Stimulated activated CD8-positive, alpha-beta memory T cell treated with anti-CD3 and anti-CD28 coated beads, Interleukin-15, amount 100 ng/mL, for 24 hours (primary cell): Measurements from ENCODE around the gene SGIP1.

Experiments used
- DNase-seq: peaks from one replicate; pipeline ENCODE4 v3.0.0-alpha.2; 2020; ENCODE audit warnings: low read depth

Gene SGIP1

GRCh38 chr1:66521721-66522365 is 12.1 kb upstream of the SGIP1 start:
- no peak for DNase-seq

DNA sequence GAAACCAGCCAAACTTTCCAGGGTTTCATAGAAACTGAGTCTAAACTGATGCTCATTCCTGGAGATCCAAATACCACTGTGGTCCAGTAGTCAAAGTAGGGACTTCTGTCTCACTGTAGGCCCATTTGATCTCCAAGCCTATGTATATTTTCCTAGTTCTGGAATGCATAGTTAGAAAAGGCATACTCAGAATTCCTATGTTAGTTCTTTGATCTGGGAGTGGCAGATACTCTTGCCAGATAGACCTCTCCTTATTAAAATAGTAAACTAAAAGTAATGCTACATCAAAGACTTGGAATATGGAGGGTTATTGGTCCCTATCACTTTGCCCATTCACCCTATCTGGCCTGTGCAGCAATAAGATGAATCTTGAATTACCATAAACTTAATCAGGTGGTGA is 10.4 kb upstream of the SGIP1 start:
- DNase-seq = no peak

DNA sequence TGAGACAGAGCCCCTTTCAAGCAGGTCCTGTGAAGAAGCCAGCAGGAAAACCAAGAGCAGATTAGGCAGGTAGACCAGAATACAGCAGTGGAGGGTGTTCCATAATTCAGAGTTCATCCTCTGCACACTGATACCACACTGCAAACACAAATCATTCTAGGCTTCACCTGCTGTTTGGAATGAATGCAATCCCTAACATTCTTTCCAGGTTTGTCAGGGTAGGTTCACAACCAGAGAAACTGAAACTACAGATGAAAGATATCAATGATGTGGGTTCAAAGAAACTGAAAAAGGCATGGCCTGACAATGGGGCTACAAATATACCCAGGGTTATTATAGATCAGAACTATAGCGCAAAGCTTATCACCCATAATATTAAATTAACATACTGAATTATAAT is 8.9 kb upstream of the SGIP1 start:
- no peak for DNase-seq

DNA sequence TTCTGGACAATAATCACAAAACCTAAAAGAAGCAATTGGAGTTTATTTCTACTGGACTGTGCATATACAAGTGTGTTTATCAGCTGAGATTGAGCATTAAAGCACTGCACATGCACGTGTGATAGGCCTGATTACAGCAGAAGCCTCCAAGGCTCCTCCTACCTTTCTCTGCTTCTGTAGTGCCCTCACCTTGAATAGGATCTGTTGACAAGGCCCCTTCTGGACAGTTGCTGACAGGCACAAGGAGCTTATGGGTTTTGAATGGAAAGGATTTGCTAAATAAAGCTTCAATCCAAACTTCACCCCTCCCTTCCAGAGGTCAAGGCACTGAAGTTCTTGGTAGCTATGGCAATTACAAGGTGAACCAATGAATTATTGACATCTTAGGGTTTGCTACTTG is 7.9 kb upstream of the SGIP1 start:
- DNase-seq = no peak

DNA sequence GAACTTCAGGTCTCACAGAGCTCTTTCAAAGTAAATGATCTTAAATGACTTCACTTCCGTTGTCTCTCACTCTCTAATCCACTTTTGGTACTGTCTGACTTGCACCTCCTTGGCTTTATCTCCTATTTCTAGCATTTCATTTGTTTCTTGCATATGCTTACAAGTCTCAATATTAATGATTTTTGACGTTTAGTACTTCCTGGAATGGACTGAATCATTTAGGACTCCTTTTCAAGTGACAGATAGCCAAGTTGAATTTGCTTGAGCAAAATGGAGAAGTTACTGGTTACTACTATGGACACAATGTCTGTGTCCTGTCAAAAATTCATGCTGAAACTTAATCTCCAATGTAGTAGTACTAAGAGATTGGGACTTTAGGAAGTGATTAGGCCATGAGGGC is 7.0 kb upstream of the SGIP1 start:
- no peak for DNase-seq

DNA sequence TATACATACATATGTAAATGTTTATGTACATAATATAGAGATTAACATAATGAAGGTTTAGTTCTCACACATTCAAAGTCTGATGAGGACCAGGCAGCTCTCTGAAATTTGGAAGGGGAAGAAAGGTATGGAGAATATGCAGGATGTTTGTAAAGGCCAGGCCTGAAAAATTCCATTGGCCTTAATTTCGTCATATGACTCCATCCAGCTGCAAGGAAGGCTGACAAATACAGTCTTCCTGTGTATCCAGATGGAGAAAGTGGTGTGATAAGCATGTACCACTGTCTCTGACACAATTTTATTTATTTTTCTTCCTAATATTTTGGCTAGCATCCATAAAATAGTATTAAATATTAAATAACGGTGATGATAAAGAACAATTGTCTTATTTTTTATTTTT is 6.3 kb upstream of the SGIP1 start:
- no peak for DNase-seq

DNA sequence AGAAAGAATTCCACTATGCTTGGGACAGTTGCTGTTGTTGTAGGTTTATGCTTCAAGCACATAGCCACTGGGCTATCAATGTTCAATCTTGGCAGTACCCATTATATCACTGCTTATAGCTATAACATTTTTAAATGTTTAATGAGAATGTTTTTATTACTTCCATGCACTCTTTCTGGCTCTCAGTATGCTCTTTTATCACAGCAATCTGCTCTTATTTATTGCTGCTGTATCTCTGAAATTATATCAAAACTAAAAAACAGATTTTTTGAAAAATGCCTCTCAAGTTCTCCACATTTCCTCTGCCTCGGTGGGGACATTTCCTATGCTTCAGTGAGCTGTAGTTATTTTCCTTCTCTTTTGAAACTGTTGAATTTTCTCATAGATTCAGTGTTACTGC is 5.4 kb upstream of the SGIP1 start:
- no peak for DNase-seq

- DNase-seq = no peak
Observed at GRCh38 chr1:66532214-66532613, 1.7 kb upstream of the SGIP1 start.

GRCh38 chr1:66532798-66533783 is 862 bp upstream of the SGIP1 start:
- DNase-seq = no peak

DNA sequence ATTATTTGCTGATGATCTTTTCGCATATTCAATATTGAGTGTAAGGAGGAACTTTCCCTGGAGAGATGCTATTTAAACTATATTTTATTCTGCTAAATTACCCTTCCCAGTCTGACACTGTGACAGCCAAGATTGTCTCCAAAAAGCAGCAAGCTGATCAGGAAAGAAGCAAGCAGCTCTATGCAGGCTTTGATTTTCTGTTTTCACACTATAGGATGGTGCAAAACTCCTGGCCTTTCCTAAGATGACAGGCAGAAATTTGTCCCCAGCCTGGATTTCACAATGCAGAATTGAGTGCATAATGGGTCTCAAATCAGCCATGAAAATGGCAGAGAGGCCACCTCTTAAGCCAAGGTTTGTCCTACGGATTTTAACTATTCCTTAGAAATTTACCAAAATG is 1.1 kb downstream of the SGIP1 start:
- DNase-seq = no peak

DNA sequence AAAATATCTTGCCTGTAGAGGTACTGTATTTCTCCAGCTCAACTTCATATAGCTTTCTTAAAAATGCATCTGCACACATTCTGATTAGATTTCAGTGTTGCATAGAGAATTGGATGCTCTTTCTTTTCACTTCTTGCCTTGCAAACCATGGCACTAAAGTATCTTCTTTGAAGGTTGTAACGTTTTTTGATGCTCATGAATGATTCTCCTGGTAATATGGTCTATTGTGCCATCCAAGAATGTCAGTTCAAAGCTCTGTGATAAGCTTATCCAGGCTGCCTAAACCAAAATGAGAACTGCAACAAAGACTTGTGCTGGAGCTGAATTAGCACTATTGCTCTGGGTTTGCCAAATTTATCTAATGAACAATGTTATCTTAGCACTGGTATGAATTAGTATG is 1.9 kb downstream of the SGIP1 start:
- DNase-seq = no peak

DNA sequence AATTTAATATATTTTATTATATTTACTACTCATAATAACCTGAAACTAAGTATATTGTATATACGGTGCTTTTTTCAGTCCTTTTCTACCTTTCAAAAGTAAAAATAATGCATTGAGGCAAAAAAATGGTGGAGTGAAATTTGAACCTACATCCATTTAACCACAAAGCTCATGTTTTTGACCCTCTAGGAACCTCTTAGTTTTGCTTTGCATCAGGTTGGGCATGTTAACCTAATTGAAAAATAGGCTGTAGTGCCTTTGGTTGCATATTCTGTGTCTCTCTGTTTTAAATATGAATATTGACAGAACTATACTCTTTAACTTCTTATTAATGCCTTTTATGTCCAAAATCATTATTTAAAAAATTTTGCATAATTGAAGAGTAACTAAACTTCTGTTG is 3.8 kb downstream of the SGIP1 start:
- no peak for DNase-seq

DNA sequence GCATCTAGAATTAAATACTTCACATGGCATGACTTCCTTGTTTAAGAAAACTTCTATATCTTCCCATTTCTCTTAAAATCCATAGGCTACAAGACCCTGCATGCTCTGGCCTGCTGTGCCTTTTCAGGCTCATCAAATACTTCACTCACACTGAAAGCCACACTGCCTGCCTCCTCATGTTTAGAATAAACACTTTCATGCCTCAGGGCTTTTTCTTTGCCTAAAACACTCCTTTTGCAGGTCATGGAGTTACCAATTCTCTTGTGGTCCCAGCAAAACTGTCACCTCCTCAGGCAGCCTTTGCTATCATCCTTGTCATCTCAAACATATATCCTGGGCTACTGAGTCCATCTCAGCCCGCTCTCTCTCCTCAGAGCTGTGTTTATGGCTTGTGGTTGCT is 5.5 kb downstream of the SGIP1 start:
- DNase-seq = no peak

DNA sequence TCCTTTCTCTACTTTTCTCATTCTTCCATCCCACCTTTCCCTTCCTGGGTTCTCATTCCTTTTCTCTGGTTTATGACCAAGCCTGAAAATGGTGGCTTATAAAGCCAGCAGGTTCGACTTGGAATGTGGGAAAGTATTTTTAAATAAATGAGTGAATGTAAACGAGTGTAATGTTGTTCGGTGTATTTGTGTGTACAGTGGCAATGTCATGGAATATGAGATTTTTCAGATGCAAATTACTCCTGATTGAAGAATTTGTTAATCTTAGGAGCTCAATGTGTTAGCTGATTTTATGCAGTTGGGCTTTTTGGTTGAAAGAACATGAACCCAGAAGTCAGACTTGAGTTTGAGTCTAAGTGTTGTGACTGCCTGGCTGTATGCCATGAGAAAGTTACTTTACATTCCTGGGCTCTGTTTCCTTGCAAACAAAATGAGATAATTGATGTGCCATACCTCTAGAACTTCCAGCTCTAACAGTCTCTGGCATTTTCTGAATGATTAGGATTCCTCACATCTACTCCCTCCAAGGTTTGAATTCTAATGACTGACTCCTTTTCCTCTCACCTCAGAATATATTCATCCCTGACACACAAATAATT is 6.6 kb downstream of the SGIP1 start:
- no peak for DNase-seq

DNA sequence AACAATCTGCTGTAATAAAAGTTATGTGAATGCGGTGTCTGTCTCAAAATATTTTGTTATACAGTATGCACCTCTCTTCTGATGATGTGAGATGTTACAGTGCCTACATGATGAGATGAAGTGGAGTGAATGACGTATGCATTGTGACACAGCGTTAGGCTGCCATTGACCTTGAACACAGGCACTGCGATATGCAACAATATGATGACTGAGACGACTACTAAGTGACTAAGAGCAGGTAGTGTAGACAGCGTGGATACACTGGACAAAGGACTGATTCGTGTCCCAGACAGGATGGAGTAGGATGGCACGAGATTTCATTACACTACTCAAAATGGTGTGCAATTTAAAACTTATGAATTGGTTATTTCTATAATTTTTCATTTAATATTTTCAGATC is 8.4 kb downstream of the SGIP1 start:
- no peak for DNase-seq

GRCh38 chr1:66542811-66543767 is 9.1 kb downstream of the SGIP1 start:
- DNase-seq = no peak

GRCh38 chr1:66546047-66546810 is 12.3 kb downstream of the SGIP1 start:
- DNase-seq = no peak

- no peak for DNase-seq
Observed at GRCh38 chr1:66549017-66549416, 15.1 kb downstream of the SGIP1 start.

DNA sequence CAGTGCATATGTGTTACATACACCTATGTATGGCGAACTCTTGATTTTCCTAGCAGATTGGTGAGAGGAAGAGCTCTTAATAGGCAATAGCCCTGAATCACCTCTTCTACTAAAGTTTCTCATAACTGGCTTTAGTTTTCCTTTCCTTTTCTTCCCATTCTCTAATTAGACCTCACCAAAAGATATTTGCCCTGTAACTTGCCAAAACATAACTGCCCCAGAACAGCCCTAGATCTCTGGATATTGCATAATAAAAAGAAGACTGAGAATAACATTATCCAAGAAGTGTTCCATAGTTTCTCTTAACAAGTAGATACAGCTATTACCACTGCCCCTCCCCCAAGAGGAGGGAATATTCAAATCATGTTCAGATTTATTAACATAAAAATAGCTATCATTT is 16.3 kb downstream of the SGIP1 start:
- no peak for DNase-seq

DNA sequence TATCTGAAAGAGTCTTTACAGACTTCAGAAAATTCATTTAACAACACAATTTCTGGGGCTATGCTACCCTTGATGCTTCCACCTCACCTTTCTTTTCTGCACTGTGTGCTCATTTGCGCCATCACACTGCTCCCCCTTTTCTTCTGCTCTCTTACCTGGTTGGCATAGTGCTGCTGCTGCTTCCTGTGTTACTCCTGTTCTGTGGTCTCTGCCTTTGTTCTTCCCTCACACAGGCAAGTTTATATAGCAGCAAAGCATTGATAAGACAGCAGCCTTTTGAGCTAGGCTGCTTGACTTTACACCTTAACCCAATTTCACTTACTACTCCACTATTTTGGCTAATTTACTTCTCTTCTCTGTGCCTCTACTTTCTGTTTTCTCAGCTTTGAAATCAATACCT is 18.3 kb downstream of the SGIP1 start:
- DNase-seq = no peak

GRCh38 chr1:66552829-66553228 is 18.9 kb downstream of the SGIP1 start:
- no peak for DNase-seq
